22Rv1 (cell line): ENCODE results near the gene SOX4.

Source experiments
- ZFX ChIP-seq: fragments of 450-650 bp; IDR thresholded peaks from 2 replicates; pipeline ENCODE4 v1.6.1; 2017; ENCODE audit warnings: antibody characterized with exemption, borderline replicate concordance
- TF ChIP-seq, protein P1 (sequence below): fragments of 450-650 bp; IDR thresholded peaks from 2 replicates; pipeline ENCODE4 v1.5.1; 2017; ENCODE audit warnings: mild to moderate bottlenecking

DNA sequence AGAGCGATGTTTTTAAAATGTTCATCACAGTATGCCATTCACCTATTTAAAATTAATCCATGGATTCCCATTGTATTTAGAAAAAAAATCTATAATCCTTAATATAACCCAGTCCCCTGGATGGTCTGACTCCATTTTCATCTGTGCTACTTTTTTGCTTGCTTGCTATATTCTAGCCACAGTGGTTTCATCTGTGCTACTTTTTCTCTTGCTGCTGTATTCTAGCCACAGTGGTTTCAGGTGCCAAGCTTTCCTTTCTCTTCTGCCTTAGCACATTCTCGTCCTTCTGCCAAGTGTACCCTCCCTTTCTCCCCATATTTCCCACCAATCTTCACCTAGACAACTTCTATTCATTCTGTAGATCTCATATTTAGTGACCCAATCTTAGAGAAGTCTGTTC, 33.3 kb upstream of the SOX4 start:
- TF ChIP-seq, protein P1, sequence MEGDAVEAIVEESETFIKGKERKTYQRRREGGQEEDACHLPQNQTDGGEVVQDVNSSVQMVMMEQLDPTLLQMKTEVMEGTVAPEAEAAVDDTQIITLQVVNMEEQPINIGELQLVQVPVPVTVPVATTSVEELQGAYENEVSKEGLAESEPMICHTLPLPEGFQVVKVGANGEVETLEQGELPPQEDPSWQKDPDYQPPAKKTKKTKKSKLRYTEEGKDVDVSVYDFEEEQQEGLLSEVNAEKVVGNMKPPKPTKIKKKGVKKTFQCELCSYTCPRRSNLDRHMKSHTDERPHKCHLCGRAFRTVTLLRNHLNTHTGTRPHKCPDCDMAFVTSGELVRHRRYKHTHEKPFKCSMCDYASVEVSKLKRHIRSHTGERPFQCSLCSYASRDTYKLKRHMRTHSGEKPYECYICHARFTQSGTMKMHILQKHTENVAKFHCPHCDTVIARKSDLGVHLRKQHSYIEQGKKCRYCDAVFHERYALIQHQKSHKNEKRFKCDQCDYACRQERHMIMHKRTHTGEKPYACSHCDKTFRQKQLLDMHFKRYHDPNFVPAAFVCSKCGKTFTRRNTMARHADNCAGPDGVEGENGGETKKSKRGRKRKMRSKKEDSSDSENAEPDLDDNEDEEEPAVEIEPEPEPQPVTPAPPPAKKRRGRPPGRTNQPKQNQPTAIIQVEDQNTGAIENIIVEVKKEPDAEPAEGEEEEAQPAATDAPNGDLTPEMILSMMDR: no peak
- no peak for TF ChIP-seq ZFX
